Stomach (tissue), 9 donors: ENCODE results near the gene DOK5. TPM values are rescaled to one million over a fixed set of nuclear protein-coding genes. Genes with fewer than 3 reads are reported as not detected.

Source experiments
- DNase-seq, 2 donors: peaks; one replicate each; pipeline versions ENCODE4 v3.0.0 to v3.0.0-alpha.2; 2013 to 2019
- H3K27ac ChIP-seq, 5 donors: fragments of 200-600 bp in 4 of 5; sonication (generic) in 4 of 5; one replicate each; pipeline ENCODE4 v1.5.1; 2013 to 2019; ENCODE audit warnings: mild to moderate bottlenecking in 1 of 5, moderate library complexity in 1 of 5
- H3K27me3 ChIP-seq, 3 donors: fragments of 200-600 bp; sonication (generic); one replicate each; pipeline ENCODE4 v1.5.1; 2017 to 2019; ENCODE audit warnings: mixed run types in 1 of 3
- H3K36me3 ChIP-seq, 4 donors: fragments of 200-600 bp; sonication (generic); 1 replicate in 3 of 4; 2 replicates in 1 of 4; pipeline ENCODE4 v1.5.1; 2016 to 2019
- H3K4me1 ChIP-seq, 4 donors: fragments of 200-600 bp; sonication (generic); one replicate each; pipeline ENCODE4 v1.5.1; 2016 to 2019
- H3K4me3 ChIP-seq, 4 donors: fragments of 200-600 bp; sonication (generic) in 3 of 4; one replicate each; pipeline ENCODE4 v1.5.1; 2016 to 2019; ENCODE audit warnings: mild to moderate bottlenecking in 1 of 4
- H3K9me3 ChIP-seq, 4 donors: fragments of 200-600 bp; sonication (generic); one replicate each; pipeline ENCODE4 v1.5.1; 2016 to 2019
- CTCF ChIP-seq, 7 experiments: fragments of 450-650 bp in 4 of 7; fragments of 200-600 bp in 3 of 7; sonication (generic) in 3 of 7; IDR thresholded peaks; one replicate each; pipeline ENCODE4 v1.5.1; 2016 to 2019; ENCODE audit warnings: antibody characterized with exemption in 7 of 7, control low read depth in 2 of 7, mild to moderate bottlenecking in 1 of 7
- EP300 ChIP-seq: sonication (generic); formaldehyde crosslinking; IDR thresholded peaks from one replicate; pipeline ENCODE4 v1.6.1; 2017; ENCODE audit warnings: antibody characterized with exemption
- POLR2A ChIP-seq, 4 donors: fragments of 450-650 bp; IDR thresholded peaks; one replicate each; pipeline ENCODE4 v1.6.1; 2016; ENCODE audit warnings: antibody characterized with exemption in 4 of 4, control low read depth in 2 of 4, mild to moderate bottlenecking in 1 of 4, moderate library complexity in 1 of 4
- POLR2AphosphoS5 ChIP-seq, 3 donors: sonication (generic); formaldehyde crosslinking; IDR thresholded peaks; one replicate each; pipeline ENCODE4 v1.6.1; 2016; ENCODE audit warnings: antibody characterized with exemption in 3 of 3
- WGBS, 5 donors: extraction: QIAGEN DNeasy Blood & Tissue Kit in 3 of 5; methylation state at CpG; one replicate each; pipeline versions ENCODE4 v1.1.5 to v1.1.7; 2013 to 2018; 5-methylcytosine and 5-hydroxymethylcytosine counted together
- intact Hi-C: fragments of 100-400 bp; cut with DNase I; formaldehyde crosslinking; loops from one replicate; pipeline ENCODE4 v1.15.1; 2023; ENCODE audit warnings: low total_unique reads
- polyA plus RNA-seq, 3 donors: library from polyadenylated mRNA; stranded (reverse); fragments of 200-250 nt; gene quantifications; one replicate each; pipeline ENCODE4 v1.2.3, GENCODE V29; 2013
- total RNA-seq, 5 donors: library from RNA; depleted of rRNA; stranded (reverse); fragments of >200 nt; gene quantifications; one replicate each; pipeline versions ENCODE4 v1.1.0 to v1.2.3, GENCODE V29; 2014 to 2016
- donor health status: healthy with polysubstance abuse.
- donor health status: Bipolar disorder and iron deficiency.
- donor health status: healthy.

The DOK5 gene
- total and polyA plus RNA-seq, 8 donors: 0.58 to 4.4 (median 1.1) TPM; not detected in 4

GRCh38 chr20:54485631-54486030, 10.2 kb downstream of the DOK5 start:
- no peak overlapping the region for H3K27ac ChIP-seq
- WGBS, 5 donors: 80 to 89% (median 85%) methylated on average over 8 of the region's 8 CpGs
- TF ChIP-seq EP300 (no peak), POLR2AphosphoS5 (IDR thresholded peaks at IDR 0.05) (no peak), POLR2A (IDR thresholded peaks at IDR 0.05) (no peak), CTCF (IDR thresholded peaks at IDR 0.05) (no peak)
- H3K36me3 ChIP-seq: no peaks in the 10 kb centered on the region
- DNase-seq: no peak
- no peaks in the 10 kb centered on the region for H3K4me1 ChIP-seq
- H3K9me3 ChIP-seq: no peaks in the 10 kb centered on the region
- no peaks in the 10 kb centered on the region for H3K27me3 ChIP-seq
- H3K4me3 ChIP-seq: no peak overlapping the region
- intact Hi-C loops: no loop called here

DNA sequence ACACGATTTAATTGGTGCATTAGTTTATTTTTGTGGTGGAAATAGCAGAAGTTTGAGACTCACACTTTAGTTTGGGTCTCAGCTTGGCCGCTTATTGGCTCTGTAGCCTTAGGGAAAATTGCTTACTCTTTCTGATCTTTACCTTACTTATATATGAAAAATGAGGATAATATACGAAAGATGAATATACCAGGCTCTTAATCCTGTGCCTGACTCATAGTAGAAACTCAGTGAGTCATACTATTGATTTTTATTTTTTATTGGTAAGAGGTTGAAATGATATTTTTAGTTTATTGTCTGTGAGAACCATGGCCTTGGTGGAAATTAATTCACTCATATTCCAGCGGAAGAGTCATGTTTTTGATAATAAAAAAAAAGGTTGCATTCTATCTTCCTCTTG, 11.2 kb downstream of the DOK5 start:
- 79 to 83% (median 80%) methylated on average over 4 of the region's 4 CpGs for WGBS, 5 donors
- no peak for DNase-seq
- no peak for TF ChIP-seq CTCF (IDR thresholded peaks at IDR 0.05)
- no peak for TF ChIP-seq POLR2AphosphoS5 (IDR thresholded peaks at IDR 0.05)
- TF ChIP-seq EP300: no peak
- TF ChIP-seq POLR2A (IDR thresholded peaks at IDR 0.05): no peak
- Histone ChIP-seq H3K4me1 (no peaks in the 10 kb centered on the region), H3K36me3 (no peaks in the 10 kb centered on the region), H3K4me3 (no peak overlapping the region), H3K9me3 (no peaks in the 10 kb centered on the region), H3K27me3 (no peaks in the 10 kb centered on the region), H3K27ac (no peak overlapping the region)
- intact Hi-C loops: no loop called here

DNA sequence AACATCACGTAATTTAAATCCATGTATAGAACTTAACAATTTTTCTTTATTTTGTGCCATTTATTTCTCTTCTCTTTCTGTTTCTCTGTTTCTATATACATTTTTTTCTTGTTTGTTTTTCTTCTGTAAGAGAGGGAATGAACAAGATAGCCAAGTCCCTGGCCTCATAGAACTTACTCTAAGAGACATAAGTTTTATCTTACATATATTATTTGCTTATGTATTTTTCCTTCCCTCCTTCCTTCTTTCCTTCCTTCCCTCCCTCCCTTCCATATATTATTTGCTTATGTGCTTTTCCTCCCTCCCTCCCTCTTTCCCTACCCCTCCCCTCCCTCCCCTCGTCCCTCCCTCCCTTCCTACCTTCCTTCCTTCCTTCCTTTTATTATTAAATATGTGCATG, 13.0 kb downstream of the DOK5 start:
- WGBS, 5 donors: 64 to 74% (median 69%) methylated on average over 2 of the region's 2 CpGs
- TF ChIP-seq EP300 (no peak), POLR2AphosphoS5 (IDR thresholded peaks at IDR 0.05) (no peak)
- Histone ChIP-seq H3K36me3 (no peaks in the 10 kb centered on the region), H3K27me3 (no peaks in the 10 kb centered on the region), H3K9me3 (no peaks in the 10 kb centered on the region), H3K4me3 (no peak overlapping the region), H3K4me1 (no peaks in the 10 kb centered on the region), H3K27ac (no peak overlapping the region)
- DNase-seq: no peak
- intact Hi-C loops: no loop called here

GRCh38 chr20:54491506-54491905, 16.1 kb downstream of the DOK5 start:
- TF ChIP-seq POLR2AphosphoS5 (IDR thresholded peaks at IDR 0.05) (no peak), CTCF (IDR thresholded peaks at IDR 0.05) (no peak), EP300 (no peak), POLR2A (IDR thresholded peaks at IDR 0.05) (no peak)
- no peaks in the 10 kb centered on the region for H3K9me3 ChIP-seq
- H3K36me3 ChIP-seq: no peaks in the 10 kb centered on the region
- no peaks in the 10 kb centered on the region for H3K4me1 ChIP-seq
- no peak overlapping the region for H3K4me3 ChIP-seq
- WGBS, 5 donors: 83 to 87% (median 84%) methylated on average over 7 of the region's 7 CpGs
- no peaks in the 10 kb centered on the region for H3K27me3 ChIP-seq
- DNase-seq: no peak
- intact Hi-C loops: no loop called here
- no peak overlapping the region for H3K27ac ChIP-seq

- no peaks in the 10 kb centered on the region for H3K36me3 ChIP-seq
- no peak for DNase-seq
- no peaks in the 10 kb centered on the region for H3K27me3 ChIP-seq
- TF ChIP-seq CTCF (IDR thresholded peaks at IDR 0.05) (no peak), EP300 (no peak), POLR2A (IDR thresholded peaks at IDR 0.05) (no peak), POLR2AphosphoS5 (IDR thresholded peaks at IDR 0.05) (no peak)
- WGBS, 5 donors: 68 to 85% (median 78%) methylated on average over 3 of the region's 3 CpGs
- no peaks in the 10 kb centered on the region for H3K9me3 ChIP-seq
- H3K27ac ChIP-seq: no peak overlapping the region
- no peak overlapping the region for H3K4me3 ChIP-seq
- H3K4me1 ChIP-seq: no peaks in the 10 kb centered on the region
- intact Hi-C loops: no loop called here
Observed at GRCh38 chr20:54494303-54495006, 19.1 kb downstream of the DOK5 start.
